Mesenchymal stem cell (in vitro differentiated cells and primary cell): ENCODE results near the gene NDE1.
A peak's percentile ranks its signal among the peaks of the same experiment; 100 is the strongest.

ENCODE experiments used
- DNase-seq: peaks from one replicate; pipeline ENCODE4 v3.0.0-alpha.2; 2013
- H2AFZ ChIP-seq: one replicate; pipeline ENCODE4 v1.6.1; 2013; ENCODE audit warnings: low read depth, mild to moderate bottlenecking, control low read depth, inconsistent platforms, low read length, moderate library complexity
- H2AK5ac ChIP-seq: 2 replicates; pipeline ENCODE4 v1.6.1; 2013; ENCODE audit warnings: low read length, moderate library complexity, mild to moderate bottlenecking, inconsistent platforms; ENCODE audit not compliant: severe bottlenecking
- H2BK120ac ChIP-seq: one replicate; pipeline ENCODE4 v1.6.1; 2013; ENCODE audit warnings: low read depth, mild to moderate bottlenecking, inconsistent platforms, low read length, moderate library complexity
- H2BK12ac ChIP-seq, 2 experiments: one replicate each; pipeline ENCODE4 v1.6.1; 2013; ENCODE audit warnings: inconsistent platforms in 2 of 2, low read length in 2 of 2, mild to moderate bottlenecking in 2 of 2, moderate library complexity in 2 of 2, control low read depth in 1 of 2
- H2BK15ac ChIP-seq: one replicate; pipeline ENCODE4 v1.6.1; 2013; ENCODE audit warnings: mild to moderate bottlenecking, low read depth, inconsistent platforms; ENCODE audit not compliant: poor library complexity, severe bottlenecking
- H2BK5ac ChIP-seq: 2 replicates; pipeline ENCODE4 v1.6.1; 2013; ENCODE audit warnings: low read depth, mild to moderate bottlenecking, low read length, control low read depth, inconsistent platforms; ENCODE audit not compliant: poor library complexity, severe bottlenecking
- H3K14ac ChIP-seq, 2 experiments: one replicate each; pipeline ENCODE4 v1.6.1; 2013; ENCODE audit warnings: inconsistent platforms in 2 of 2, low read length in 2 of 2, control low read depth in 1 of 2, mild to moderate bottlenecking in 1 of 2, moderate library complexity in 1 of 2
- H3K18ac ChIP-seq, 2 experiments: one replicate each; pipeline ENCODE4 v1.6.1; 2013; ENCODE audit warnings: inconsistent platforms in 2 of 2, low read length in 2 of 2, control low read depth in 1 of 2, low read depth in 1 of 2, mild to moderate bottlenecking in 1 of 2
- H3K23ac ChIP-seq, 2 experiments: one replicate each; pipeline ENCODE4 v1.6.1; 2013; ENCODE audit warnings: inconsistent platforms in 2 of 2, low read length in 2 of 2, mild to moderate bottlenecking in 2 of 2, moderate library complexity in 2 of 2, control low read depth in 1 of 2
- H3K27ac ChIP-seq: 2 replicates; pipeline ENCODE4 v1.5.1; 2013; ENCODE audit warnings: mild to moderate bottlenecking, moderate library complexity, low read length, control low read depth, inconsistent platforms; ENCODE audit not compliant: poor library complexity, severe bottlenecking
- H3K27me3 ChIP-seq, 2 experiments: 2 replicates each; pipeline versions ENCODE4 v1.6.1 to v1.7.0; 2013; ENCODE audit warnings: low read length in 2 of 2, mild to moderate bottlenecking in 2 of 2, moderate library complexity in 2 of 2, control low read depth in 1 of 2, inconsistent platforms in 1 of 2; ENCODE audit not compliant: control insufficient read depth in 1 of 2, insufficient read depth in 1 of 2
- H3K36me3 ChIP-seq, 2 experiments: 2 replicates each; pipeline versions ENCODE4 v1.6.1 to v1.7.0; 2013; ENCODE audit warnings: low read length in 2 of 2, control low read depth in 1 of 2, inconsistent platforms in 1 of 2, low read depth in 1 of 2, mild to moderate bottlenecking in 1 of 2; ENCODE audit not compliant: insufficient read depth in 2 of 2, control insufficient read depth in 1 of 2
- H3K4ac ChIP-seq, 2 experiments: one replicate each; pipeline ENCODE4 v1.6.1; 2013; ENCODE audit warnings: inconsistent platforms in 2 of 2, low read length in 2 of 2, mild to moderate bottlenecking in 2 of 2, moderate library complexity in 2 of 2, control low read depth in 1 of 2, low read depth in 1 of 2
- H3K4me1 ChIP-seq: 2 replicates; pipeline ENCODE4 v1.6.1; 2013; ENCODE audit warnings: low read depth, low read length, control low read depth; ENCODE audit not compliant: control insufficient read depth, insufficient read depth
- H3K4me2 ChIP-seq: 2 replicates; pipeline ENCODE4 v1.6.1; 2013; ENCODE audit warnings: low read length, mild to moderate bottlenecking, inconsistent platforms; ENCODE audit not compliant: poor library complexity, severe bottlenecking
- H3K4me3 ChIP-seq, 2 experiments: 2 replicates each; pipeline versions ENCODE4 v1.5.1 to v1.7.0; 2013; ENCODE audit warnings: low read length in 2 of 2, mild to moderate bottlenecking in 2 of 2, control low read depth in 1 of 2, low read depth in 1 of 2; ENCODE audit not compliant: insufficient read depth in 1 of 2
- H3K79me1 ChIP-seq: replicated peaks from 2 replicates; pipeline ENCODE4 v1.6.1; 2013; ENCODE audit warnings: mild to moderate bottlenecking, control low read depth, low read length, inconsistent platforms; ENCODE audit not compliant: poor library complexity, severe bottlenecking
- H3K9ac ChIP-seq: 2 replicates; pipeline ENCODE4 v1.7.0; 2013; ENCODE audit warnings: mild to moderate bottlenecking, low read length, moderate library complexity
- H3K9me3 ChIP-seq: 2 replicates; pipeline ENCODE4 v1.7.0; 2013; ENCODE audit warnings: mild to moderate bottlenecking, low read length; ENCODE audit not compliant: control insufficient read depth
- H4K8ac ChIP-seq: one replicate; pipeline ENCODE4 v1.6.1; 2013; ENCODE audit warnings: inconsistent platforms, mild to moderate bottlenecking, low read length, moderate library complexity
- H4K91ac ChIP-seq: one replicate; pipeline ENCODE4 v1.6.1; 2013; ENCODE audit warnings: mild to moderate bottlenecking, low read length, inconsistent platforms
- WGBS: methylation state at CpG from one replicate; pipeline ENCODE4 v1.1.7; 2013; ENCODE audit warnings: mixed read lengths; 5-methylcytosine and 5-hydroxymethylcytosine counted together

The NDE1 gene

DNA sequence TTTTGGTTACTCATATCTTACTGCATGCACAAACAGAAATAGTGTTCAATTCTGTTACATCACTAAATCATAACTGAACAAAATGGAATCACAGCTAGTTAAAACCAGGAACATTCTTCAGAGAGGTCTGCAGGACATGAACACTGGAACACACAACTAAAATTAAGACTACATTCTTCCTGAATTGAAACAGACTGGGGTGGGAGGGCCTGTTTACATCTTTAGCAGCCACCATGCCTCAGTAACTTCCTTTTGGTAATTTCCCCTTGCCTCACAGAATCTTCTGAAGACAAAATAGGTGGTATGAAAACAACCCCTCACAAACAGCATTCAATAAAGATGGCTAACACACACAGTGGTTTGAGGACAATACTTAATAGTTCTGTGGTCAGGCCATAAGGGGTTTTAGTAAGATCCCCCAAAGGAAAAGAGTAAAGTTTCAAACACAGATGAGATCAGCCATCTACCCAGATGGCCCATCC is 13.6 kb upstream of the NDE1 start:
- no peaks in the 10 kb centered on the region for H3K9me3 ChIP-seq
- H3K4me3 ChIP-seq, result no peak overlapping the region
- H3K27me3 ChIP-seq, result no peaks in the 10 kb centered on the region
- no peak overlapping the region for H4K8ac ChIP-seq
- H2BK12ac ChIP-seq, result no peak overlapping the region
- H3K4ac ChIP-seq, result no peak overlapping the region
- peaks cover 26 to 78% of the 10 kb centered on the region in 2 experiments for H3K36me3 ChIP-seq
- no peak overlapping the region for H2BK5ac ChIP-seq
- H3K4me2 ChIP-seq, result no peak overlapping the region
- H2AK5ac ChIP-seq, result no peak overlapping the region
- no peak overlapping the region for H2BK120ac ChIP-seq
- no peak overlapping the region for H3K18ac ChIP-seq
- no peak for DNase-seq
- no peak overlapping the region for H3K14ac ChIP-seq
- no peak overlapping the region for H4K91ac ChIP-seq
- H2BK15ac ChIP-seq, result no peak overlapping the region
- H3K27ac ChIP-seq, result no peak overlapping the region
- peaks cover 3% of the 10 kb centered on the region for H3K4me1 ChIP-seq
- H3K9ac ChIP-seq, result no peak overlapping the region
- no peak overlapping the region for H2AFZ ChIP-seq
- peaks cover 26% of the 10 kb centered on the region for H3K79me1 ChIP-seq
- no peak overlapping the region for H3K23ac ChIP-seq

GRCh38 chr16:15639061-15639568 is 10.9 kb upstream of the NDE1 start:
- Histone ChIP-seq H3K27me3 (no peaks in the 10 kb centered on the region), H3K9ac (no peak overlapping the region), H3K9me3 (no peaks in the 10 kb centered on the region), H2BK15ac (no peak overlapping the region), H3K23ac (no peak overlapping the region), H2AFZ (no peak overlapping the region), H2BK120ac (no peak overlapping the region), H3K4ac (no peak overlapping the region), H3K36me3 (peaks cover 20 to 52% of the 10 kb centered on the region in 2 experiments), H4K91ac (no peak overlapping the region), H3K14ac (no peak overlapping the region), H2BK5ac (no peak overlapping the region), H3K4me1 (peaks cover 3% of the 10 kb centered on the region), H3K4me2 (no peak overlapping the region), H3K4me3 (no peak overlapping the region), H2BK12ac (no peak overlapping the region), H2AK5ac (no peak overlapping the region), H3K79me1 (peaks cover 23% of the 10 kb centered on the region), H3K27ac (no peak overlapping the region), H4K8ac (no peak overlapping the region), H3K18ac (no peak overlapping the region)
- DNase-seq, result no peak
- 98% methylated on average over 11 of the region's 11 CpGs for WGBS

DNA sequence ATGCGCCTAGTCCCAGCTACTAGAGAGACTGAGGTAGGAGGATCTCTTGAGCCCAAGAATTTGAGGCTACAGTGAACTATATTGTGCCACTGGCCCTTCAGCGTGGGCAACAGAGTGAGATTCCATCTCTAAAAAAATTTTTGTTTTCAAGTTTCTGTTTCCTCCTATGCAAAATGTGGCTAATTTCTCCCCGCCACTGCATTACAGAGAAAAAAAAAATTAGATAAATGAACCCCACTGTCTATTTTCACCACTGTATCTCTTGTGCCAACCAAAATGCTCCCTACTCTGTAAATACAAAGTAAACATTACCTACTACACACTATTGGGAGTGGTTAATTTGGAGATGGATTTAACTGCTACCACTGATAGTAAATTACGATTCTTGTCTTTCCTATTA is 9.1 kb upstream of the NDE1 start:
- peaks cover 13% of the 10 kb centered on the region for H3K79me1 ChIP-seq
- H3K9me3 ChIP-seq, result no peaks in the 10 kb centered on the region
- no peak overlapping the region for H4K91ac ChIP-seq
- no peak overlapping the region for H2BK120ac ChIP-seq
- H3K23ac ChIP-seq, result no peak overlapping the region
- no peak overlapping the region for H2BK12ac ChIP-seq
- H3K36me3 ChIP-seq, result peaks cover 15 to 33% of the 10 kb centered on the region in 2 experiments
- no peaks in the 10 kb centered on the region for H3K27me3 ChIP-seq
- H2AK5ac ChIP-seq, result no peak overlapping the region
- DNase-seq, result no peak
- H3K4ac ChIP-seq, result no peak overlapping the region
- H3K4me2 ChIP-seq, result no peak overlapping the region
- peak overlapping the region; percentile 100 for H3K9ac ChIP-seq
- peaks cover 3% of the 10 kb centered on the region for H3K4me1 ChIP-seq
- no peak overlapping the region for H3K18ac ChIP-seq
- no peak overlapping the region for H2BK5ac ChIP-seq
- H3K14ac ChIP-seq, result no peak overlapping the region
- H4K8ac ChIP-seq, result no peak overlapping the region
- no peak overlapping the region for H2BK15ac ChIP-seq
- no peak overlapping the region for H3K27ac ChIP-seq
- no peak overlapping the region for H3K4me3 ChIP-seq
- WGBS, result 97% methylated on average over 4 of the region's 4 CpGs
- no peak overlapping the region for H2AFZ ChIP-seq

- Histone ChIP-seq H3K27ac (peak overlapping the region; percentile 86), H3K36me3 (peaks cover 13 to 23% of the 10 kb centered on the region in 2 experiments), H3K9me3 (no peaks in the 10 kb centered on the region), H2BK15ac (no peak overlapping the region), H3K4me2 (peak overlapping the region; percentile 74), H2BK120ac (no peak overlapping the region), H3K27me3 (no peaks in the 10 kb centered on the region), H3K79me1 (peaks cover 8% of the 10 kb centered on the region), H3K9ac (peak overlapping the region; percentile 100), H3K4ac (no peak overlapping the region), H4K8ac (no peak overlapping the region), H3K23ac (no peak overlapping the region), H2BK5ac (no peak overlapping the region), H3K4me3 (peak overlapping the region; percentile 87 to 99), H2AK5ac (peak overlapping the region; percentile 35), H2BK12ac (no peak overlapping the region), H3K18ac (no peak overlapping the region), H3K4me1 (peaks cover 3% of the 10 kb centered on the region), H3K14ac (no peak overlapping the region), H2AFZ (no peak overlapping the region), H4K91ac (no peak overlapping the region)
- DNase-seq, result peak; percentile 13
- WGBS, result 31% methylated on average over 12 of the region's 15 CpGs
Observed at GRCh38 chr16:15641753-15642556, 8.1 kb upstream of the NDE1 start.
